Measurements from ENCODE around the gene HNRNPA0.

GRCh38 chr5:137737349-137738131, 16.6 kb downstream of the HNRNPA0 start:
- TF ChIP-seq EZH2 (IDR thresholded peaks at IDR 0.05; ENCODE audit: borderline replicate concordance, insufficient read depth, low read length, poor library complexity, severe bottlenecking) (no peak), CTCF (IDR thresholded peaks at IDR 0.05; ENCODE audit: poor library complexity, severe bottlenecking) (no peak)
